Activated B cell treated with CpG ODN at 0.5 μM for 24 hours (primary cell): Measurements from ENCODE around the gene FAM98C. TPM values are rescaled to one million over a fixed set of nuclear protein-coding genes. Genes with fewer than 3 reads are reported as not detected.

Source experiments
- ATAC-seq: fragments of 200-7000 bp; cut with Tn5 transposase; one replicate; pipeline ENCODE4 v1.10.0; 2021; ENCODE audit warnings: low read depth, mild to moderate bottlenecking, moderate library complexity
- CTCF ChIA-PET: fragments of 350-600 bp; sonication (Branson Sonifier 250); formaldehyde crosslinking; loops from one replicate; lab custom pipeline; 2021; ENCODE audit warnings: antibody characterized with exemption; lab: Charles Lee
- POLR2A ChIA-PET: fragments of 350-600 bp; sonication (Branson Sonifier 250); formaldehyde crosslinking; loops from one replicate; lab custom pipeline; 2021; ENCODE audit warnings: antibody characterized with exemption; lab: Charles Lee
- DNase-seq: peaks from one replicate; pipeline ENCODE4 v3.0.0; 2022
- H3K27ac Mint-ChIP-seq: one replicate; pipeline ENCODE4 v1.8.0; 2020; ENCODE audit warnings: mixed read lengths
- H3K27me3 Mint-ChIP-seq: one replicate; pipeline ENCODE4 v1.8.0; 2021; ENCODE audit warnings: mixed read lengths
- H3K36me3 Mint-ChIP-seq: one replicate; pipeline ENCODE4 v1.8.0; 2021; ENCODE audit warnings: low read depth, mixed read lengths
- H3K4me1 Mint-ChIP-seq: one replicate; pipeline ENCODE4 v1.8.0; 2021; ENCODE audit warnings: mixed read lengths
- H3K4me3 Mint-ChIP-seq: one replicate; pipeline ENCODE4 v1.8.0; 2020; ENCODE audit warnings: mild to moderate bottlenecking, mixed read lengths
- H3K9me3 Mint-ChIP-seq: one replicate; pipeline ENCODE4 v1.8.0; 2020; ENCODE audit warnings: mixed read lengths
- CTCF ChIP-seq: fragments of 200-600 bp; IDR thresholded peaks from one replicate; pipeline ENCODE4 v1.8.0; 2022; ENCODE audit warnings: antibody characterized with exemption, mild to moderate bottlenecking
- intact Hi-C: fragments of 100-400 bp; cut with micrococcal nuclease; formaldehyde crosslinking; loops from one replicate; pipeline ENCODE4 v1.15.1; 2024
- total RNA-seq: library from RNA; stranded (reverse); gene quantifications from 2 replicates; pipeline ENCODE4 v1.2.3, GENCODE V29; 2022

The FAM98C gene
- total RNA-seq, 1 donor from 2014 or later = 40.0 TPM

GRCh38 chr19:38377052-38377451, 25.8 kb upstream of the FAM98C start:
- intact Hi-C loops = no loop called here
- DNase-seq (no peak), ATAC-seq (no peak)
- Mint-ChIP-seq H3K36me3 (peaks cover 57% of the 10 kb centered on the region), H3K27me3 (no peaks in the 10 kb centered on the region), H3K9me3 (no peaks in the 10 kb centered on the region), H3K4me1 (peaks cover 25% of the 10 kb centered on the region), H3K27ac (no peak overlapping the region), H3K4me3 (no peak overlapping the region)
- POLR2A ChIA-PET = interaction anchor here (1.8 to 5.0 kb wide), 2 partner anchors 8 to 11 kb away, joined by 6 to 78 read pairs; partner anchors contain the start of genes GGN and SPRED3
- no peak for TF ChIP-seq CTCF
- CTCF ChIA-PET = interaction anchor here (0.7 kb wide), 1 partner anchor 26 kb away, joined by 4 read pairs; the partner anchor contains the start of gene FAM98C

DNA sequence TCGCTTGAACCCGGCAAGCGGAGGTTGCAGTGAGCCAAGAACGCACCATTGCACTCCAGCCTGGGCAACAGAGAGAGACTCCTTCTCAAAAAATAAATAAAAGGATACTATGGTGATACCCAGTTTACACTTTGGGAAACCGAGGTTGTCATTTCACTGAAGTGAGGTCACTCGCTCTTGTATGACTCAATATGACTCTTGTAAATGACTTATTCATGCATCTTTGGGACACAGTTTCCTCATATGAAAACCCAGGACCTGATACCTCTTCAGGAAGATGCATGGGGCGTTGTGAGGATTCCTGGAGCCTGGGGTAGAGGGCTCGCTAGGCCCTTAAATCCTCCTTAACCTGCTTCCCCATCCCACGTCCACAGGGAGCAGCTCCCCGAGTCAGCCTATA, 24.0 kb upstream of the FAM98C start:
- CTCF ChIA-PET = interaction anchor here (1.7 kb wide), 1 partner anchor 8 kb away, joined by 6 read pairs; the partner anchor contains the start of gene GGN
- H3K27ac Mint-ChIP-seq = no peak overlapping the region
- DNase-seq (no peak), ATAC-seq (no peak)
- no peaks in the 10 kb centered on the region for H3K27me3 Mint-ChIP-seq
- no peak for TF ChIP-seq CTCF
- H3K4me3 Mint-ChIP-seq = no peak overlapping the region
- no peaks in the 10 kb centered on the region for H3K9me3 Mint-ChIP-seq
- peaks cover 75% of the 10 kb centered on the region for H3K36me3 Mint-ChIP-seq
- POLR2A ChIA-PET = interaction anchor here (0.6 kb wide), 1 partner anchor 579 kb away, joined by 4 read pairs; no protein-coding TSS in a partner anchor
- H3K4me1 Mint-ChIP-seq = peaks cover 25% of the 10 kb centered on the region
- intact Hi-C loops = no loop called here

GRCh38 chr19:38381138-38381537, 21.8 kb upstream of the FAM98C start:
- TF ChIP-seq CTCF = no peak
- Mint-ChIP-seq H3K4me3 (no peak overlapping the region), H3K36me3 (peaks cover 71% of the 10 kb centered on the region), H3K27ac (no peak overlapping the region), H3K9me3 (no peaks in the 10 kb centered on the region), H3K27me3 (peaks cover 2% of the 10 kb centered on the region), H3K4me1 (peaks cover 13% of the 10 kb centered on the region)
- DNase-seq (no peak), ATAC-seq (no peak)
- intact Hi-C loops = no loop called here
- POLR2A ChIA-PET = no interaction called here
- CTCF ChIA-PET = no interaction called here

DNA sequence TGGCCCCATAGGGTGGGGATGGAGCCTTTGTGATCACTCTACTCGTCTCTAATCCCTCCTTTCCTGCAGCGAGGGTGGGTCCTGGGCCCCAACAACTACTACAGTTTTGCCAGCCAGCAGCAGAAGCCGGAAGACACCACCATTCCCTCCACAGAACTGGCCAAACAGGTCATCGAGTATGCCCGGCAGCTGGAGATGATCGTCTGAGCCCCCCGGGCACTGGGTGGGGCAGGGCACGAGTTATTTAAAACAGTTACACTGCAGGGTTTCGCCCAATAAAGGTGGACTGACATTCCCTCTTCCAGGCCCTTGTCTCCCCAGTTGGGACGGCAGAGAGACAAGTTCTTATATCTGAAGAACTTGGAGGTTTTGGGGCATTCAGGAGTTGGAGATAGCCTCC, 19.7 kb upstream of the FAM98C start:
- no peak for ATAC-seq
- DNase-seq = no peak
- ChIA-PET POLR2A (interaction anchor here (1.5 kb wide), 1 partner anchor 9 kb away, joined by 4 read pairs; the partner anchor contains the start of gene PSMD8), CTCF (no interaction called here)
- Mint-ChIP-seq H3K4me1 (peaks cover 19% of the 10 kb centered on the region), H3K27ac (no peak overlapping the region), H3K36me3 (peaks cover 59% of the 10 kb centered on the region), H3K27me3 (peaks cover 11% of the 10 kb centered on the region), H3K9me3 (no peaks in the 10 kb centered on the region), H3K4me3 (no peak overlapping the region)
- intact Hi-C loops = no loop called here
- TF ChIP-seq CTCF = no peak

DNA sequence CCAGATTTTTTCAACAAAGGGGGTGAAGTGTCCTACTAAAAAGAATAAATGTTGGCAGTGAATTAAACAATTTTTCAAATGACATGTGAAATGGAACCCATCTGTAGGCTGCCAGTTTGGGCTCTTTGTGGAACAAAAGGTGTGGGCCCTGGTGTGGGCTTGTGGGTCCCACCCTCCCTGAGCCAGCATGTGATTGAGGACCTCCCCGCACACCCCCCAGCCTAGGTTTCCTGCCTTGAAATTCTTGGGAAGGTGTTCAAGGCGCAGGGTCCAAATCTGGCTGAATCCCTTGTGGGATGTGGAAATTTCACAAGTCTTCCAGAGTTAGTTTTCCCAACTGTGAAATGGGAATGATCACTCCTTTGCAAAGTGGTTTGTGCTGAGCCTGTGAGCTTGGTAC, 19.1 kb upstream of the FAM98C start:
- no peak for TF ChIP-seq CTCF
- Mint-ChIP-seq H3K27me3 (peaks cover 11% of the 10 kb centered on the region), H3K9me3 (no peaks in the 10 kb centered on the region), H3K36me3 (peaks cover 56% of the 10 kb centered on the region), H3K27ac (no peak overlapping the region), H3K4me3 (no peak overlapping the region), H3K4me1 (peaks cover 21% of the 10 kb centered on the region)
- ATAC-seq = no peak
- no peak for DNase-seq
- ChIA-PET POLR2A (interaction anchor here (2.3 kb wide), 1 partner anchor 9 kb away, joined by 8 read pairs; the partner anchor contains the start of gene PSMD8), CTCF (no interaction called here)
- intact Hi-C loops = no loop called here
